GM20000 (cell line): ENCODE data around the gene PKP3.

Source experiments
- DNase-seq: peaks from one replicate; pipeline ENCODE4 v3.0.0; 2012; ENCODE audit warnings: low spot score
- CTCF ChIP-seq: IDR thresholded peaks from 2 replicates; pipeline ENCODE4 v1.5.1; 2012; ENCODE audit warnings: mild to moderate bottlenecking, control low read depth; ENCODE audit errors: extremely low read depth, missing control alignments

Gene PKP3

DNA sequence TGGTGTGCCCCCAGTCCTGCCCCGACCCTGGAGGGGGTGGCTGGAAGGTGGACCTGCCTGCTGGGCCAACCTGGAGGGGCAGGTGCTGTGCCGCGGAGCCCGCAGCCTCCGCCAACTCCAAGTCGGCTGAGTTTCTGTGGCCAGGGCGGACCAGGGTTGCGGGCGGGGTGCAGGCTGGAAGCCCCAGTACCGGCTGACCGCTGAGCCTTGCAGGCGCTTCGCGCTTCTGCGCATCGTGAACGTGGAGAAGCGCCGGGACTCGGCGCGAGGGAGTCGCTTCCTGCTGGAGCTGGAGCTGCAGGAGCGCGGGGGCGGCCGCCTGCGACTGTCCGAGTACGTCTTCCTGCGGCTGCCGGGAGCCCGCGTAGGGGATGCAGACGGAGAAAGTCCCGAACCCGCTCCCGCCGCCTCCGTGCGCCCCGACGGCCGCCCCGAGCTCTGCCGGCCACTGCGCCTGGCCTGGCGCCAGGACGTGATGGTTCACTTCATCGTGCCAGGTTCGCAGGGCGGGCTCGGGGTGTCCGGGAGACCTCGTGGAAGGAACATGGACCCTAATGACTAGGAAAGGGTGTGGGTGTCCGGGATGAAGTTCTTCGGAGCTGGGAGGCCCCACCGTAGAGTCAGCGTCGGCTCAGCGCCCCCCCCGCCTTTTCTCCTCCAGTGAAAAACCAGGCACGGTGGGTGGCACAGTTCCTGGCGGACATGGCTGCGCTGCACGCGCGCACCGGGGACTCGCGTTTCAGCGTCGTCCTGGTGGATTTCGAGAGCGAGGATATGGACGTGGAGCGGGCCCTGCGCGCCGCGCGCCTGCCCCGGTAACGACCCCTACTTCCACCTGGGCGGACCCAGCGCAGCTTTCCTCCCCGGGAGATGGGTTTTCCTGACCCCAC lies 14.6 kb upstream of the PKP3 start:
- no peak for DNase-seq
- no peak for TF ChIP-seq CTCF

- TF ChIP-seq CTCF, result no peak
- DNase-seq, result no peak
Observed at GRCh38 chr11:380095-380480, 13.9 kb upstream of the PKP3 start.

DNA sequence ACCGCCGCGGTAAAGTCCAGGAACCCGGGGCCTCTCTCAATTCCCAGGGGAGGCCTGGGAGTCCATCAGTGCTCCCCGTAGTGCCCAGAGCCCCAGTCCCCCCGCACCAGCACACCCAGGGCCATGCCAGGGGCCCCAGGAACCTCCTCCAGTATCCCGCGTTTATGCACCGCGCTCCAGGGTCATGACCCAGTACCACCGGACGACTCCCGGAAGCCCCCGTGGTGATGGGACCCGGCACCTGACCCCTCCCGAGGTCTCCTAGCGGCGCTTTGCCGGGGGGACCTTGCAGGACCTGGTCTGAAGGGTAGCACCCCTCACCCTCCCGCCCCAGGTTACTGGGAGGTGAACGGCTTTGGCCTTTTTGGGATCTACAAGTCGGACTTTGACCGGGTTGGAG lies 13.5 kb upstream of the PKP3 start:
- no peak for DNase-seq
- TF ChIP-seq CTCF, result no peak

GRCh38 chr11:380996-381395 lies 13.0 kb upstream of the PKP3 start:
- DNase-seq, result no peak
- no peak for TF ChIP-seq CTCF

DNA sequence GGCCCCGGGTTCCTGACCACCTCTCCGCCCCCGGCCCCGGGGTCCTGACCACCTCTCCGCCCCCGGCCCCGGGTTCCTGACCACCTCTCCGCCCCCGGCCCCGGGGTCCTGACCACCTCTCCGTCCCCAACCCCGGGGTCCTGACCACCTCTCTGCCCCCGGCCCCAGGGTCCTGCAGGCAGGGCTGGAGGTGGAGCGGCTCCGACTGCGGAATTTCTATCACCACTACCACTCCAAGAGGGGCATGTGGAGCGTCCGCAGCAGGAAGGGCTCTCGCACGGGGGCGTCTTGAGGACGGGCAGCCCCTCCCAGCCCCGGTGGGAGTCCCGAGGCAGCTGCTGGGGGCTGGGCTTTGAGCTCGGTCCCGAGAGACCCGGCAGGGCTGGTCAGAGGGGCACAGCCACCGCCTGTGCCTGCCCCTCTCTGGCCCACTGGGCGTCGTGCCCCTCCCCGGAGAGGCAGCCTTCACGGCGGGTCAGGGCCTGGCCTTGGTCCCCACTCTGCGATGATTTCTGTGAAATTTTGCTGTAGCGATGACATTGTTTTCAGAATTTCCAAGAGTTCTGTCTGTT lies 12.4 kb upstream of the PKP3 start:
- no peak for DNase-seq
- TF ChIP-seq CTCF, result no peak

DNA sequence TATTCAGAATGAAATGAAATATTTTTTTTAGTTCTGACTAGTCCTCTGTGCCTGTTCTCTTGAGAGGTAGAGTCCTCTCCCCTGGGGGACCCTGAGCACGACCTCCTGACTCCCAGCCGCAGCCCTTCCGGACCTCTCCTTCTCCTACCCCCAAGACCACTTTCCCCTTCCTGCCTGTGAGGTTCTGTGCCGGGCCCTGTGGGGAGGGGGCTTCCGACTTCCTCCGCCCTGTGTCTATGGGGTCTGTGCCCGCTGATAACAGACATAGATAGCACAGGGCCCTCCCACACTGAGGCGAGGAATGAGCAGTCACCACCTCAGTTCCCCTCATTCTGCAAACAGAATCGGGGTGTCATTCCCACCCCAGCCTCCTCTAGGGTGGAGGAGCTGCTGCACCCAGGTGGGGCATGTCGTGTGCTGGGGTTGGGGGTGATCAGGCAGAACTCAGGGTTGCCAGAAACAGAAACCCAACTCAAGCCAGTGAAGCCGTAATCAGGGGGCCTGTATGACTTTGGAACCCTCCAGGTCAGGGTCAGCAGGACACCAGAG lies 11.9 kb upstream of the PKP3 start:
- no peak for DNase-seq
- no peak for TF ChIP-seq CTCF

DNA sequence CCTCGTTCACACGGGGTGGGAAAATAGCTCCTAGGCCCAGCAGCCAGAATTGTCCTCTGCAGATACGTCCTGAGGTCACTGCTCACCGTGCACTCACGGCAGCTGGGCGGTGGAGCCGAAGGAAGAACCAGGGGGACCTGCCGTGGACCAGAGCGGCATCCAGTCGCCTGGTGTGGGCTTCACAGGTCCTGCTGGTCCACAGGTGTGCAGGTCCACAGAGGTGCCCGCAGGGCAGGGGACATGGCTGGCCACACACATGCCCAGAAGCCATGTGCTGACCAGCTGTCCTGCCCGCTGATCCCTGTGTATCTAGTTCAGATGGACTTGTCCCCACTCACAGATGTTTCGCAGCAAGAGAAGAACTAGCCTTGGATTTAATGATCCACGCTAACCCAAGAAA lies 10.6 kb upstream of the PKP3 start:
- no peak for TF ChIP-seq CTCF
- no peak for DNase-seq
